ENCODE results near the gene IGSF1.

The IGSF1 gene, protein sequence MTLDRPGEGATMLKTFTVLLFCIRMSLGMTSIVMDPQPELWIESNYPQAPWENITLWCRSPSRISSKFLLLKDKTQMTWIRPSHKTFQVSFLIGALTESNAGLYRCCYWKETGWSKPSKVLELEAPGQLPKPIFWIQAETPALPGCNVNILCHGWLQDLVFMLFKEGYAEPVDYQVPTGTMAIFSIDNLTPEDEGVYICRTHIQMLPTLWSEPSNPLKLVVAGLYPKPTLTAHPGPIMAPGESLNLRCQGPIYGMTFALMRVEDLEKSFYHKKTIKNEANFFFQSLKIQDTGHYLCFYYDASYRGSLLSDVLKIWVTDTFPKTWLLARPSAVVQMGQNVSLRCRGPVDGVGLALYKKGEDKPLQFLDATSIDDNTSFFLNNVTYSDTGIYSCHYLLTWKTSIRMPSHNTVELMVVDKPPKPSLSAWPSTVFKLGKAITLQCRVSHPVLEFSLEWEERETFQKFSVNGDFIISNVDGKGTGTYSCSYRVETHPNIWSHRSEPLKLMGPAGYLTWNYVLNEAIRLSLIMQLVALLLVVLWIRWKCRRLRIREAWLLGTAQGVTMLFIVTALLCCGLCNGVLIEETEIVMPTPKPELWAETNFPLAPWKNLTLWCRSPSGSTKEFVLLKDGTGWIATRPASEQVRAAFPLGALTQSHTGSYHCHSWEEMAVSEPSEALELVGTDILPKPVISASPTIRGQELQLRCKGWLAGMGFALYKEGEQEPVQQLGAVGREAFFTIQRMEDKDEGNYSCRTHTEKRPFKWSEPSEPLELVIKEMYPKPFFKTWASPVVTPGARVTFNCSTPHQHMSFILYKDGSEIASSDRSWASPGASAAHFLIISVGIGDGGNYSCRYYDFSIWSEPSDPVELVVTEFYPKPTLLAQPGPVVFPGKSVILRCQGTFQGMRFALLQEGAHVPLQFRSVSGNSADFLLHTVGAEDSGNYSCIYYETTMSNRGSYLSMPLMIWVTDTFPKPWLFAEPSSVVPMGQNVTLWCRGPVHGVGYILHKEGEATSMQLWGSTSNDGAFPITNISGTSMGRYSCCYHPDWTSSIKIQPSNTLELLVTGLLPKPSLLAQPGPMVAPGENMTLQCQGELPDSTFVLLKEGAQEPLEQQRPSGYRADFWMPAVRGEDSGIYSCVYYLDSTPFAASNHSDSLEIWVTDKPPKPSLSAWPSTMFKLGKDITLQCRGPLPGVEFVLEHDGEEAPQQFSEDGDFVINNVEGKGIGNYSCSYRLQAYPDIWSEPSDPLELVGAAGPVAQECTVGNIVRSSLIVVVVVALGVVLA (N-terminal part only)

DNA sequence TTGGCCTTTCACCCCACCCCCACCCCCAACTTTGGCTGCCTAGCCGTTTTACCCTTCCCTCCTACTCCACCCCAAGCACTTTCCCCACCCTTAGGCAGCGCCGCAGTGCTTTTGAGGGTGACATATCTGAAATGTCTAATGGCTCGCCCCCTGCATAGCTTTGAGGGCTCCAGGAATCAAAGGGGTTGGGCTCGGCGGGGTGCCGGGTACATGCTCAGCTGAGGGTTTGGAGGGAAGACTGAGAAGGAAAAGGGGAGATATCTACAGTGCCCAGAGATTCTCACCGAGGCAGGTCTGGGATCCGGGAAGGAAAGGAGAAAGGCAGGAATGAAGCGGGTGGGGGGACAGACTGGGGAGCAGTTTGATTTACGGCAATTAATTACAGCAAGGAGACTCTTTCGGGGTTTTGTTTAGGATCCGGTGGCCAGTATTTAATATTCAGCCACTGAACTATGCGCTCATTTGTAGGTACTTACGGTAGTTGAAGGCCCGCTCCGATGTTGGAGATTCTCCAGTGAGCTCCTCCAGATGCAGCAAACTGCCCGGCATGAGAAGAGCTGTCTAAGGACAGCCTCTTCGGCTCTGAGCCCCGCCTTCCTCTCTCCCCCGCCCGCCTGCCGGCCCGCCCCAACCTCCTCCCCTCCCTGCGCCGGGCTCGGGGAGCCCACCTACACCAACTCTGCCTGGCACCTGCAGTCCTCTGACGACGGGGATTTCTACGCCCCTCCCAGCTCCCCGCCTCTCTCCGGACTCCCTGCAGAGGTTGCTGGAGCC is at the start of gene IGSF1:
Gene IGSF1 (minus strand): TSS at position 569 of the 774 bp plus-strand sequence. CDS start 2,632 bp downstream, outside the sequence.
- TF ChIP-seq CTCF (conservative IDR thresholded peaks at IDR 0.05): no peak
- TF ChIP-seq ZFX (IDR thresholded peaks at IDR 0.05): no peak

GRCh38 chrX:131332331-131332730 is 43.2 kb upstream of the IGSF1 start:
- TF ChIP-seq ZFX (IDR thresholded peaks at IDR 0.05) (no peak), CTCF (conservative IDR thresholded peaks at IDR 0.05) (no peak)
- H3K27ac ChIP-seq: no peak overlapping the region

More for the DNA sequence above, at the start of gene IGSF1:
- H3K27ac ChIP-seq: no peak within 1 kb of the TSS

DNA sequence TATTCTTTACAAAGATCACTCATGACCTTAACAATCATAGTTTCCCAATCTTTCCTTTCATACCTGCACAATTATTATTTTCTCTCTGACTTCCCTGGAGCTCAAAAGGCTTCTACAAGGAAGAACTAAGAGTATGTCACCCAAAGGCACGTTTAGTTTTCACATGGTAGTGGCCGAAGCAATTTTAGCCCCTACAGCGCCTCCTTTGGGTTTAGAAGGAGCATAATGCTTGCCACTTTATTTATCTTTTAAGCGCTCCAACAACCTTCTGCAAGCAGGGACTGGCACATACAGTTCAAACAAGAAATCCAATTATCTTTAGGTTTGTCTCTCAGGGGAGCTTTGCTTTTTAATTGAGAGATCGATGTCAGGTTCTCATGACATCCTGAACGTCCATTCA is 42.0 kb upstream of the IGSF1 start:
- TF ChIP-seq ZFX (IDR thresholded peaks at IDR 0.05): no peak
- TF ChIP-seq CTCF (conservative IDR thresholded peaks at IDR 0.05): no peak; the same call in 1 of the 2 replicates

DNA sequence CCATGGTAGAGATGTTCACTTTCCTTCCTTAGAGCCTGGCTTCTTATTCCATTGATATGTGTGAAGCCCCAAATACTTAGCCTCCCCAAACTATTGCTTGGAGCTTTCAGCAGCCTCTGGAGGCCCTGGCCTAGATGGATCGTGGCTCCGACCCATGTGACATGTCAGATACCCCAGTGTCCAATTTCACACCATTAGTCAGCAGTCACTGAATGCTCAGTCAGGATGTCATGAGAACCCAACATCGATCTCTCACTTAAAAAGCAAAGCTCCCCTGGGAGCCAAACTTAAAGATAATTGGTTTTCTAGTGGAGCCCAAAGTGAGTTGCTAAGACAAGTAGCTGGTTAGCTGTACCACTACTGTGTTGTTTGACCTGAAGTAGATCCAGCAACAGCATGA is 41.6 kb upstream of the IGSF1 start:
- no peak overlapping the region for H3K27ac ChIP-seq
- TF ChIP-seq ZFX (IDR thresholded peaks at IDR 0.05) (no peak), CTCF (conservative IDR thresholded peaks at IDR 0.05) (no peak)

More for the DNA sequence above, 42.0 kb upstream of the IGSF1 start:
- no peak overlapping the region for H3K27ac ChIP-seq

DNA sequence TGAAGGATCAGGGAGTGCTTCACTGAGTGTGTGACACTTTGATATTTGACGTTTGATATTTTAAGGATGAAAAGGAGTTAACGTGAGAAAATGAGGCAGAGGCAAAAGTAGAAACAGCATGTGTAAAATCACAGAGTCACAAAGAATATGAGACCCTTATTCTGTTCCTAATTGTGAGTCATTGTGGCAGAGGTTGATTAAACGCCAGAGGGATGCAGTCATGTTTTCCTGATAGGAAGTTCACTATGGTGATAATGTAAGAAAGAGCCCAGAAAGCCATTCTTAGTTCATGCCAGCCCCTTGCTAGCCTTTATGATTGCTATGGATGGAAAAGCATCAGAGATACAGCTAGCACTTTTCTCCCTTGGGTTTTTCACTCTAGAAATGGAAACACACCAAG is 33.5 kb upstream of the IGSF1 start:
- TF ChIP-seq CTCF (conservative IDR thresholded peaks at IDR 0.05): no peak
- no peak for TF ChIP-seq ZFX (IDR thresholded peaks at IDR 0.05)
- H3K27ac ChIP-seq: no peak overlapping the region

- TF ChIP-seq CTCF (conservative IDR thresholded peaks at IDR 0.05): no peak
- no peak for TF ChIP-seq ZFX (IDR thresholded peaks at IDR 0.05)
- H3K27ac ChIP-seq: no peak overlapping the region
Measured at GRCh38 chrX:131317326-131317725, 28.2 kb upstream of the IGSF1 start.

Data from C4-2B (cell line).